K562 (cell line): ENCODE data around the gene USP6.

Experiments used
- HDAC8 ChIP-seq: fragments of 450-650 bp; IDR thresholded peaks from 2 replicates; pipeline ENCODE4 v1.6.1; 2016; ENCODE audit warnings: mild to moderate bottlenecking, missing genetic modification characterization, moderate library complexity, missing compliant biosample characterization
- KDM1A ChIP-seq, 2 experiments: fragments of 450-650 bp; IDR thresholded peaks; 2 replicates each; pipeline ENCODE4 v1.6.1; 2016; ENCODE audit warnings: mild to moderate bottlenecking in 2 of 2
- PTTG1 ChIP-seq: fragments of 450-650 bp; IDR thresholded peaks from 2 replicates; pipeline ENCODE4 v1.6.1; 2016; ENCODE audit warnings: low read depth, mild to moderate bottlenecking, missing genetic modification characterization, missing compliant biosample characterization

DNA sequence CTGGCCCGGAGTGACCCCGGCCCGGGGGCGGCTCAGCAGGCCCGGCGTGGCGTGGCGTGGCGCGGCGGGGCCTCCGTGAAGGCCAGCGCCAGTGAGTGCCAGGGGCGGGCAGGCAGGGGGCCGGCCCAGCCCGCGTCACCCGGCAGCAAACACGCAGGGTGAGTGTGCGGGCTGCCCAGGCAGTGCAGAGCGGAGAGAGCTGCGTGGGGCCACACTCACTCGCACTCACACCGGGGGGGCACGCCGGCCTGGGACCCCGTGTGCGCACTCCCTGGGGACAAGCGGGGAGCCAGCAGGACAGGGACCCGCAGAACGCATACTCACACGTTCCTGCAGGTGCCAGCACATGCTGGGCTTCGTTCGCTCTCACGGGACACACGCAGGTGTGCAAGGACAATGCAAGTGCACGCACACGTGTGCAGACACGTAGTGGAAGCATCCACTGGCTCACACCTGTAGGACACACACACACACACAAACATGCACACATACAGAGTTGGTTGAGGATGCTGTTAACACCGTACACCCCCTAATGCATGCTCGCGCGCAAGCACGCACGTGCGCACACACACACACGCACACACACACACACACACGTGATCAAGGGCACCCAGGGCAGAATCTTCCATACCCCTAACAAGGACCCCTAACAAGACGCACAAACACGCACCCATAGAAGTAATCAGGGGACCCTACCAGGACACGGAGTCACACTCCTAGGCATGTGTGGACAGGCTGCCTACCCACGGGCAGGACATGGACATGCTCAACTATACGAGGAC is 7.7 kb downstream of the USP6 start:
- TF ChIP-seq PTTG1 (tag) = no peak
- TF ChIP-seq HDAC8 (tag) = no peak
- no peak for TF ChIP-seq KDM1A (IDR thresholded peaks at IDR 0.05)
